SK-N-SH (cell line): ENCODE measurements around the gene AGPAT3. TPM values are rescaled to one million over a fixed set of nuclear protein-coding genes. Genes with fewer than 3 reads are reported as not detected.

Experiments
- CTCF ChIA-PET: fragments of 300-600, 350-600 bp; formaldehyde crosslinking; extraction: SDS; loops from one replicate; lab custom pipeline; 2021; lab: Yijun Ruan, JAX
- POLR2A ChIA-PET: fragments of 350-600 bp; sonication (Branson Sonifier 250); formaldehyde crosslinking; extraction: SDS; loops from one replicate; lab custom pipeline; 2020; ENCODE audit warnings: antibody characterized with exemption, inconsistent platforms; lab: Yijun Ruan, JAX
- DNase-seq: peaks from one replicate; pipeline ENCODE4 v3.0.0; 2012
- H2AFZ ChIP-seq: fragments of 200-600 bp; sonication (generic); 2 replicates; pipeline ENCODE4 v1.8.1; 2016; ENCODE audit warnings: antibody characterized with exemption, mild to moderate bottlenecking, low read depth
- H3F3A ChIP-seq: fragments of 200-600 bp; sonication (generic); replicated peaks from 2 replicates; pipeline ENCODE3; 2016; ENCODE audit warnings: antibody characterized with exemption, mild to moderate bottlenecking; ENCODE audit not compliant: insufficient read depth
- H3K27ac ChIP-seq, 2 experiments: fragments of 200-500 bp in 1 of 2; fragments of 200-600 bp in 1 of 2; sonication (Bioruptor generic) in 1 of 2; sonication (generic), shearing (Covaris generic) in 1 of 2; 2 replicates each; pipeline versions ENCODE4 v1.5.1 to v1.6.1; 2014 to 2016; ENCODE audit warnings: low read depth in 2 of 2, inconsistent platforms in 1 of 2, low read length in 1 of 2, mild to moderate bottlenecking in 1 of 2, mixed read lengths in 1 of 2
- H3K27me3 ChIP-seq: fragments of 200-600 bp; sonication (generic), shearing (Covaris generic); 2 replicates; pipeline ENCODE4 v1.6.1; 2016; ENCODE audit warnings: mixed run types; ENCODE audit not compliant: insufficient read depth
- H3K36me3 ChIP-seq, 2 experiments: fragments of 200-500 bp in 1 of 2; fragments of 200-600 bp in 1 of 2; sonication (Bioruptor generic) in 1 of 2; sonication (generic) in 1 of 2; replicated peaks in 1 of 2; 2 replicates each; pipeline versions ENCODE3 to v1.5.1; 2014 to 2016; ENCODE audit warnings: low read length in 1 of 2, mild to moderate bottlenecking in 1 of 2; ENCODE audit not compliant: insufficient read depth in 2 of 2, control insufficient read depth in 1 of 2
- H3K4me1 ChIP-seq, 2 experiments: fragments of 200-500 bp in 1 of 2; fragments of 200-600 bp in 1 of 2; sonication (Bioruptor generic) in 1 of 2; sonication (generic), shearing (Covaris generic) in 1 of 2; 2 replicates each; pipeline versions ENCODE4 v1.5.1 to v1.6.1; 2014 to 2016; ENCODE audit warnings: low read depth in 1 of 2, low read length in 1 of 2, mixed run types in 1 of 2; ENCODE audit not compliant: insufficient read depth in 2 of 2, control insufficient read depth in 1 of 2
- H3K4me2 ChIP-seq: fragments of 200-600 bp; sonication (generic), shearing (Covaris generic); 2 replicates; pipeline ENCODE4 v1.6.1; 2017; ENCODE audit warnings: mixed run types
- H3K4me3 ChIP-seq, 2 experiments: fragments of 200-500 bp in 1 of 2; fragments of 200-600 bp in 1 of 2; sonication (Bioruptor generic) in 1 of 2; sonication (generic), shearing (Covaris generic) in 1 of 2; 2 replicates each; pipeline versions ENCODE4 v1.5.1 to v1.8.1; 2014 to 2016; ENCODE audit warnings: low read depth in 2 of 2, inconsistent platforms in 1 of 2, low read length in 1 of 2, mild to moderate bottlenecking in 1 of 2, mixed read lengths in 1 of 2, moderate library complexity in 1 of 2
- H3K79me2 ChIP-seq: fragments of 200-600 bp; sonication (generic); 2 replicates; pipeline ENCODE4 v1.8.1; 2017; ENCODE audit warnings: mild to moderate bottlenecking; ENCODE audit not compliant: insufficient read depth
- H3K9ac ChIP-seq: fragments of 200-600 bp; sonication (generic); 2 replicates; pipeline ENCODE4 v1.6.1; 2017; ENCODE audit warnings: mixed run types
- H3K9me2 ChIP-seq: fragments of 200-600 bp; sonication (generic); 2 replicates; pipeline ENCODE4 v1.6.1; 2017; ENCODE audit warnings: mixed run types
- H3K9me3 ChIP-seq: fragments of 200-600 bp; sonication (generic); 2 replicates; pipeline ENCODE4 v1.6.1; 2017; ENCODE audit warnings: mixed run types, mild to moderate bottlenecking, moderate library complexity
- H4K20me1 ChIP-seq: fragments of 200-600 bp; sonication (generic); 2 replicates; pipeline ENCODE4 v1.6.1; 2017; ENCODE audit warnings: mild to moderate bottlenecking, mixed run types; ENCODE audit not compliant: insufficient read depth
- CTCF ChIP-seq: fragments of 200-600 bp; sonication (generic); IDR thresholded peaks from 2 replicates; pipeline ENCODE4 v1.6.1; 2017; ENCODE audit warnings: antibody characterized with exemption, mild to moderate bottlenecking, moderate library complexity
- ELF1 ChIP-seq: IDR thresholded peaks from 2 replicates; pipeline ENCODE4 v1.4.0; 2012
- FOXM1 ChIP-seq: IDR thresholded peaks from 2 replicates; pipeline ENCODE4 v1.4.0; 2012; ENCODE audit warnings: low read depth, mild to moderate bottlenecking
- GABPA ChIP-seq: IDR thresholded peaks from 2 replicates; pipeline ENCODE4 v1.4.0; 2012; ENCODE audit warnings: low read depth, mild to moderate bottlenecking
- GATA2 ChIP-seq: sonication (generic); formaldehyde crosslinking; IDR thresholded peaks from 2 replicates; pipeline ENCODE4 v1.5.0; 2020; ENCODE audit warnings: mild to moderate bottlenecking, missing genetic modification reagents
- IRF3 ChIP-seq: fragments of 150-350 bp; IDR thresholded peaks from 2 replicates; pipeline ENCODE4 v1.6.1; 2016; ENCODE audit warnings: mild to moderate bottlenecking, low read depth, low read length
- JUND ChIP-seq: IDR thresholded peaks from 2 replicates; pipeline ENCODE4 v1.4.0; 2012
- NRF1 ChIP-seq: IDR thresholded peaks from 2 replicates; pipeline ENCODE4 v1.6.1; 2012; ENCODE audit warnings: low read depth, mild to moderate bottlenecking, low read length
- POLR2AphosphoS5 ChIP-seq: IDR thresholded peaks from 2 replicates; pipeline ENCODE4 v1.6.1; 2012; ENCODE audit warnings: low read depth, low read length
- RAD21 ChIP-seq: IDR thresholded peaks from 2 replicates; pipeline ENCODE4 v1.6.1; 2012; ENCODE audit warnings: mild to moderate bottlenecking, low read length
- RFX5 ChIP-seq: IDR thresholded peaks from 2 replicates; pipeline ENCODE4 v1.6.1; 2012; ENCODE audit warnings: mild to moderate bottlenecking, improper control_type of control experiment, low read length
- RXRA ChIP-seq: IDR thresholded peaks from 2 replicates; pipeline ENCODE4 v1.4.0; 2012; ENCODE audit warnings: low read depth, mild to moderate bottlenecking, borderline replicate concordance
- SMC3 ChIP-seq: IDR thresholded peaks from 2 replicates; pipeline ENCODE4 v1.6.1; 2012; ENCODE audit warnings: low read depth, low read length, improper control_type of control experiment
- TCF12 ChIP-seq: IDR thresholded peaks from 2 replicates; pipeline ENCODE4 v1.4.0; 2012
- USF1 ChIP-seq: IDR thresholded peaks from 2 replicates; pipeline ENCODE4 v1.4.0; 2012; ENCODE audit warnings: low read depth, borderline replicate concordance
- WGBS: methylation state at CpG from one replicate; pipeline ENCODE4 v1.1.6; 2017; ENCODE audit warnings: low lambda C conversion rate; 5-methylcytosine and 5-hydroxymethylcytosine counted together
- polyA plus RNA-seq, 3 experiments: library from polyadenylated mRNA; depleted of rRNA; stranded (reverse); fragments of >200 nt; gene quantifications; 2 replicates each; pipeline ENCODE4 v1.2.3, GENCODE V29; 2012

Gene AGPAT3
- polyA plus RNA-seq, 1 of the 3 experiments (the other 2 are of a cell fraction) = 35.3 TPM

- TF ChIP-seq CTCF (no peak), POLR2AphosphoS5 (no peak), SMC3 (no peak), GATA2 (no peak), USF1 (no peak), NRF1 (no peak), RAD21 (no peak)
Measured at GRCh38 chr21:43986544-43987451, 121.8 kb downstream of the AGPAT3 start (continued).

GRCh38 chr21:43987509-43987908, 122.5 kb downstream of the AGPAT3 start:
- Histone ChIP-seq H2AFZ (no peak overlapping the region), H4K20me1 (no peaks in the 10 kb centered on the region), H3K9me3 (no peaks in the 10 kb centered on the region), H3K27ac (no peak overlapping the region), H3K4me3 (no peak overlapping the region), H3K4me2 (no peak overlapping the region), H3K36me3 (peaks cover 0 to 15% of the 10 kb centered on the region in 2 experiments), H3K79me2 (no peaks in the 10 kb centered on the region), H3K9ac (no peak overlapping the region), H3K4me1 (no peaks in the 10 kb centered on the region), H3K9me2 (no peaks in the 10 kb centered on the region), H3F3A (peaks cover 6% of the 10 kb centered on the region), H3K27me3 (no peaks in the 10 kb centered on the region)
- TF ChIP-seq IRF3 (no peak), GABPA (no peak), JUND (no peak), ELF1 (no peak), TCF12 (no peak), POLR2AphosphoS5 (no peak), RFX5 (no peak), USF1 (no peak), FOXM1 (no peak), GATA2 (no peak), RXRA (no peak)
- WGBS = 80% methylated on average over 6 of the region's 6 CpGs
- DNase-seq = peak; percentile 28
- ChIA-PET CTCF (no interaction called here), POLR2A (no interaction called here)
